ENCODE measurements around the gene GRK2.

The GRK2 gene

GRCh38 chr11:67309661-67310061, 43.4 kb downstream of the GRK2 start:
- TF ChIP-seq RAD21 (IDR thresholded peaks at IDR 0.05; ENCODE audit: low read depth) (no peak), TCF12 (IDR thresholded peaks at IDR 0.05; ENCODE audit: low read depth) (no peak), TAF1 (IDR thresholded peaks at IDR 0.05; ENCODE audit: low read depth) (no peak), ZBTB7A (IDR thresholded peaks at IDR 0.05; ENCODE audit: low read depth) (no peak)

GRCh38 chr11:67310246-67311050, 44.2 kb downstream of the GRK2 start:
- TF ChIP-seq FOXM1 (IDR thresholded peaks at IDR 0.05; ENCODE audit: borderline replicate concordance, low read depth) (no peak), TCF12 (IDR thresholded peaks at IDR 0.05; ENCODE audit: low read depth) (no peak), EP300 (IDR thresholded peaks at IDR 0.05; ENCODE audit: borderline replicate concordance) (no peak), NFIC (IDR thresholded peaks at IDR 0.05) (no peak)
- TF ChIP-seq, protein P1, sequence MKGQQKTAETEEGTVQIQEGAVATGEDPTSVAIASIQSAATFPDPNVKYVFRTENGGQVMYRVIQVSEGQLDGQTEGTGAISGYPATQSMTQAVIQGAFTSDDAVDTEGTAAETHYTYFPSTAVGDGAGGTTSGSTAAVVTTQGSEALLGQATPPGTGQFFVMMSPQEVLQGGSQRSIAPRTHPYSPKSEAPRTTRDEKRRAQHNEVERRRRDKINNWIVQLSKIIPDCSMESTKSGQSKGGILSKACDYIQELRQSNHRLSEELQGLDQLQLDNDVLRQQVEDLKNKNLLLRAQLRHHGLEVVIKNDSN (IDR thresholded peaks at IDR 0.05), result no peak

GRCh38 chr11:67311051-67311555, 44.8 kb downstream of the GRK2 start:
- no peak for TF ChIP-seq TEAD4 (IDR thresholded peaks at IDR 0.05)
- TF ChIP-seq EGR1 (IDR thresholded peaks at IDR 0.05), result no peak
- TF ChIP-seq REST (IDR thresholded peaks at IDR 0.05; ENCODE audit: low read depth), result no peak
- TF ChIP-seq NFIC (IDR thresholded peaks at IDR 0.05), result no peak
- no peak for TF ChIP-seq ZBTB7A (IDR thresholded peaks at IDR 0.05; ENCODE audit: low read depth)
- TF ChIP-seq CREB1 (IDR thresholded peaks at IDR 0.05; ENCODE audit: low read depth), result no peak
- no peak for TF ChIP-seq TCF12 (IDR thresholded peaks at IDR 0.05; ENCODE audit: low read depth)
- TF ChIP-seq EP300 (IDR thresholded peaks at IDR 0.05; ENCODE audit: borderline replicate concordance), result no peak
- no peak for TF ChIP-seq CEBPB (IDR thresholded peaks at IDR 0.05)
- no peak for TF ChIP-seq FOXM1 (IDR thresholded peaks at IDR 0.05; ENCODE audit: borderline replicate concordance, low read depth)
- TF ChIP-seq YY1 (IDR thresholded peaks at IDR 0.05; ENCODE audit: low read depth), result no peak
- TF ChIP-seq TAF1 (IDR thresholded peaks at IDR 0.05; ENCODE audit: low read depth), result no peak
- TF ChIP-seq RAD21 (IDR thresholded peaks at IDR 0.05; ENCODE audit: low read depth), result no peak
- no peak for TF ChIP-seq MAX (IDR thresholded peaks at IDR 0.05)
- TF ChIP-seq, protein P1 (IDR thresholded peaks at IDR 0.05), result no peak

GRCh38 chr11:67311556-67312082, 45.3 kb downstream of the GRK2 start:
- TF ChIP-seq RAD21 (IDR thresholded peaks at IDR 0.05; ENCODE audit: low read depth), result no peak
- TF ChIP-seq MAX (IDR thresholded peaks at IDR 0.05), result no peak
- TF ChIP-seq EP300 (IDR thresholded peaks at IDR 0.05; ENCODE audit: borderline replicate concordance), result no peak
- no peak for TF ChIP-seq CEBPB (IDR thresholded peaks at IDR 0.05)
- TF ChIP-seq FOXM1 (IDR thresholded peaks at IDR 0.05; ENCODE audit: borderline replicate concordance, low read depth), result no peak
- TF ChIP-seq ZBTB7A (IDR thresholded peaks at IDR 0.05; ENCODE audit: low read depth), result no peak
- TF ChIP-seq, protein P1 (IDR thresholded peaks at IDR 0.05), result no peak
- TF ChIP-seq CREB1 (IDR thresholded peaks at IDR 0.05; ENCODE audit: low read depth), result no peak
- TF ChIP-seq REST (IDR thresholded peaks at IDR 0.05; ENCODE audit: low read depth), result no peak
- TF ChIP-seq NFIC (IDR thresholded peaks at IDR 0.05), result no peak
- no peak for TF ChIP-seq EGR1 (IDR thresholded peaks at IDR 0.05)
- TF ChIP-seq TAF1 (IDR thresholded peaks at IDR 0.05; ENCODE audit: low read depth), result no peak
- no peak for TF ChIP-seq TCF12 (IDR thresholded peaks at IDR 0.05; ENCODE audit: low read depth)
